Superior temporal gyrus (tissue), 1 donor: Measurements from ENCODE around the gene ZNF430.
"Not testable (repeated sequence)": the region's sequence is repeated elsewhere in the genome, so short reads cannot be mapped to it uniquely, and the experiment has no call there.

Experiments used
- DNase-seq: peaks from one replicate; pipeline ENCODE4 v3.0.0-alpha.2; 2016; ENCODE audit errors: extremely low spot score

The ZNF430 gene

GRCh38 chr19:21020298-21021227 lies at the start of gene ZNF430:
TSS of gene ZNF430 (plus strand) at chr19:21020657. CDS start at chr19:21020801, 144 bp downstream.
- DNase-seq, result peak; percentile 99

DNA sequence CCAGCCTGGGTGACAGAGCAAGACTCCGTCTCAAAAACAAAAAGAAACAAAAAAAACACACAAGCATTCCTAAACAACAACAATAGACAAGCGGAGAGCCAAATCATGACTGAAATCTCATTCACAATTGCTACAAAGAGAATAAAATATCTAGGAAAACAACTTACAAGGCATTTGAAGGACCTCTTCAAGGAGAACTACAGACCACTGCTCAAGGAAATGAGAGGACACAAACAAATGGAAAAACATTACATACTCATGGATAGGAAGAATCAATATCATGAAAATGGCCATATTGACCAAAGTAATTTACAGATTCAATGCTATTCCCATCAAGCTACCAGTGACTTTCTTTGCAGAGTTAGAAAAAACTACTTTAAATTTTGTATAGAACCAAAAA lies 27.7 kb upstream of the ZNF430 start:
- not testable (repeated sequence) for DNase-seq

DNA sequence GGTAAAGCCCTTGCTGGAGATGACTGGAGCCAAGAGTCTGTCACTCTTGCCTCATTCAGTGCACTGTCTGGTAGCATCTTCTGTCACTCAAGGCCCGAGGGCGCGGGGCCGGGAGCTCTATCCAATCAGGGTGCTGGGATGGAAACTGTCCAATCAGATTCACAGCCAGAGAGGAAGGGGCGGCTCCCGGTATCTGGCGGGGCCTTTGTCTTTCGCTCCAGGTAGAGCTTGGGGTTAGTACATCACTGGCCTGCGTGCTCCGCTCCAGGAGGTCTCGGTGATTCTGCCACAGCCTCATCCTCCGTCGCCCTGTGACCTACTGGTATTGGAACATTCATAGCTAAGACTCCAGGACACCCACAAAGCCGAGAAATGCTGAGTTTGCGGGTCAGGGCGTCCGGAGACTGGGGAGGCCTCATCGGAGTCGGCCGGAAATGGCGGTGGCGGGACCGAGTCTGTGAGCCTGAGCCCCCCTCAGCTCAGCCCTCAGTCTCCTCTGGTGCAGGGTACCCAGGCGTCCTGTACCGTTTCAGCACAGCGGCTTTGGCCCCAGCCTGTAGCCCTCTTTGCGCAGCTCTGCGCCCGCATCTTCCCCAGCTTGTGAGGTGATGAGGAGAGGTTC lies 20.6 kb upstream of the ZNF430 start:
- peak; percentile 98 for DNase-seq

DNA sequence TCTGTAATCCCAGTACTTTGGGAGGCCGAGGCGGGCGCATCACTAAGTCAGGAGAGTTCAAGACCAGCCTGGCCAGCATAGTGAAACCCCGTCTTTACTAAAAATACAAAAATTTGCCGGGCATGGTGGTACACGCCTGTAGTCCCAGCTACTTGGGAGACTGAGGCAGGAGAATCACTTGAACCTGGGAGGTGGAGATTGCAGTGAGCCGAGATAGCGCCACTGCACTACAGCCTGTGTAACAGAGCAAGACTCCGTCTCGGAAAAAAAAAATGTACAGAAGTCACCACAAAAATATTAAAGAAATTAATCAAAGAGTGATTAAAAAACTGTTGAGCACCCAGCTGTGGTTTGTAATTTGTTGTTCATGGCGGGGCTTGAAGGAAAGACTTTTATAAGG lies 781 bp downstream of the ZNF430 start:
- not testable (repeated sequence) for DNase-seq

DNA sequence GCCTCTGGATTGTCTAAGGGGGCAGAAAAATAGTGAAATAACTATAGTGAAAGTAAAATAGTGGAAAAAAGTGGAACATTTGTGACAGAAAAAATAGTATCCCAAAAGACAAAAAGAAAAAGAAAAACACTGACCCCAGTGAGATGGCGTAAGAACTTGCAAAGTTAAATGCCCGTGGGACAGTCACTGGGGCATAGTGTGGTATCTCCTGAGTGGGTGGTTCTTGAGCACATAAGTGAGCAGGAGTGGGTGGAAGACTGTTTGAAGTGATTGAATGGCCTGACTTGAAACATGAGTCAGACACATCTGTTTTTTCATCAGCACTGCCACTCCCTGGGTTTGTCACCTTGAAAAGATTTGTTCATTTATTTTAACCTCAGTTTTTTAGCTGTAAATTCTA lies 2.5 kb downstream of the ZNF430 start:
- DNase-seq, result no peak

DNA sequence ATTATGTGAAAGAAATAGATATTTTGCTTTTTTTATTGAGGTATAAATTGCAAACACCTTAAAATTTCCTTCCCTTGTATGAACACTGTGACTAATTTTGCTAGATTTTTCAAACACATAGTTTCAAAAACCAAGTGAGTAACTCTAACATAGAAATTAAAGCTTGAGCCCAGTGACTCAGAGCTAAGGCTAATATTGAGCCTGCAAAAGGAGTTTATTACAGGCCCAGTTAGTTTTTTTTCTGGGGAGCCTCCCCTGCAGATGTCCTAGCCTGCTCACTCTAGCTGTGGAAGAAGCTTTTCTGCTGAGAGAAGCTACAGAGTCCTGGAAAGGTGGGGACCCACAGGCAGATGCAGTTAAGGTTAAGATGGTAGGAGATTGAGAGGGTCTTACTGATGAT lies 3.4 kb downstream of the ZNF430 start:
- DNase-seq, result no peak

GRCh38 chr19:21028969-21029268 lies 8.5 kb downstream of the ZNF430 start:
- no peak for DNase-seq

GRCh38 chr19:21045028-21045427 lies 24.6 kb downstream of the ZNF430 start:
- DNase-seq, result no peak

- DNase-seq, result no peak
Measured at GRCh38 chr19:21046489-21046888, 26.0 kb downstream of the ZNF430 start.

GRCh38 chr19:21047716-21048115 lies 27.3 kb downstream of the ZNF430 start:
- DNase-seq, result no peak

DNA sequence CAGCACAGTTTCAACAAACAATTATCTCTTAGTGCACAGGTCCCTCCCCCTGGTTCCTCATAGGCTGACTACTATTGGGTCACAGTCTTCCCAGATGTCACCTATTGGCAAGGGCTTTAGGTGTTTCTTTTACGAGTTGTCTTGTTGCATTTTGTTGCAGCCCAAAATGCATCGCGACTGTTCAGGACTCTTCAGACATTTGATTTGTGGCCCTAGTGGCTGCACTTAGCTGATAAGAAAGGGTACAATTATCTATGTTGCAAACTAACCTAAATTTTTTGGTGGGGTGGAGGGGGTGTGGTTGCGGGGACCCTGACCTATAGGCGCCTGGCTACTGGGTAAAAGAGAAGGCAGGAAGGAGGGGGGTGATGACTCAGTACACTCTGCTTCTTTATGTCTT lies 32.4 kb downstream of the ZNF430 start:
- no peak for DNase-seq

DNA sequence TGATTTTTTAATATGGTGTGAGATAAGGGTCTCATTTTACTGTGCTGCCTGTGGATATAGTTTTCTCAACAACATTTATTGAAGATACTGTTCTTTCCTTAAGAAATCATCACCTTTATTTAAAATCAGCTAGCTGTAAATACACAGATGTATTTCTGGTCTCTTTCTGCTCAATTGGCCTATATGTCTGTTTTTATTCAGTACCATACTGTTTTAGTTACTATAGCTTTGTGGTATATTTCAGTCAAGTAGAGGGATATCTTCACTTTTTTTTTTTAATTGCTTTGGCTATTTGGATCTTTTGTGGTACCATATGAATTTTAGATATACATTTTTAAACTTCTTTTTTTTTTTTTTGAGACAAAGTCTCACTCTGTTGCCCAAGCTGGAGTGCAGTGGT lies 44.9 kb downstream of the ZNF430 start:
- no peak for DNase-seq

- peak; percentile 93 for DNase-seq
Measured at GRCh38 chr19:21082011-21082975, 61.8 kb downstream of the ZNF430 start, which contains the start of gene ZNF714. TSS of gene ZNF714 (plus strand) at chr19:21082203. CDS start at chr19:21098269, 16,066 bp downstream.

DNA sequence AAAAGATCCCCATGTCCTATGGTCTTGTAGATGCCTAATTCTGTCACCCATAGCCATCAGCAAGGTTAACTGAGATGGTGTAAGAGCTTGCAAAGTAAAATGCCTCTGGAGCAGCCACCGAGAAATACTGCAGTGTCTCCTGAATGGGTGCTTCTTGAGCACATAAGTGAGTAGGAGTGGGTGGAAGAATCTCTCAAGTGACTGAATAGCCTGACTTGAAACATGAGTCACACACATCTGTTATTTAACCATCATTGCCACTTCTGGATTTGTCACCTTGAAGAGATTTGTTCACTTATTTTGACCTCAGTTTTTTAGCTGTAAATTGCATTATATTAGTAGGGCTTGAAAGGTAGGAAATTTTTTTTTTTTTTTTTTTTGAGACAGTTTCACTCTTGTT lies 63.9 kb downstream of the ZNF430 start:
- peak; percentile 29 for DNase-seq

GRCh38 chr19:21087871-21088270 lies 67.4 kb downstream of the ZNF430 start:
- no peak for DNase-seq

GRCh38 chr19:21092109-21092508 lies 71.7 kb downstream of the ZNF430 start:
- DNase-seq, result no peak

GRCh38 chr19:21094347-21095025 lies 74.0 kb downstream of the ZNF430 start:
- no peak for DNase-seq

- no peak for DNase-seq
Measured at GRCh38 chr19:21098291-21098690, 77.8 kb downstream of the ZNF430 start.

GRCh38 chr19:21101521-21102242 lies 81.2 kb downstream of the ZNF430 start:
- DNase-seq, result no peak

GRCh38 chr19:21109116-21109515 lies 88.7 kb downstream of the ZNF430 start:
- DNase-seq, result no peak
